ENCODE measurements around the gene PCDH9.

GRCh38 chr13:67227131-67227983 lies 2.8 kb downstream of the PCDH9 start:
- TF ChIP-seq CTCF (IDR thresholded peaks at IDR 0.05; ENCODE audit: low read depth, low read length), result no peak
- TF ChIP-seq EZH2phosphoT487 (IDR thresholded peaks at IDR 0.05; ENCODE audit: low read depth), result no peak

Data from OCI-LY3 (cell line).